OCI-LY3 (cell line): ENCODE results near the gene ZIC5.

ENCODE experiments used
- H2AFZ ChIP-seq: fragments of 200-600, 300-600 bp; shearing (Covaris generic); 2 replicates; pipeline ENCODE4 v1.6.0; 2014; ENCODE audit warnings: antibody characterized with exemption, low read depth, low read length
- H3K27ac ChIP-seq: fragments of 200-600, 300-600 bp; sonication (generic); 2 replicates; pipeline ENCODE4 v1.5.1; 2014; ENCODE audit warnings: mild to moderate bottlenecking, low read length, moderate library complexity, mixed read lengths
- H3K27me3 ChIP-seq: fragments of 200-600, 300-600 bp; sonication (generic); 2 replicates; pipeline ENCODE4 v1.6.1; 2014; ENCODE audit warnings: low read depth, low read length, mixed read lengths
- H3K36me3 ChIP-seq: fragments of 200-600, 300-600 bp; sonication (generic); replicated peaks from 2 replicates; pipeline ENCODE3; 2014; ENCODE audit warnings: low read depth, low read length, mixed read lengths
- H3K4me1 ChIP-seq: fragments of 300-600, 200-600 bp; sonication (generic); 2 replicates; pipeline ENCODE4 v1.6.1; 2014; ENCODE audit warnings: low read length, mixed read lengths
- H3K4me2 ChIP-seq: fragments of 200-600, 300-600 bp; sonication (generic); 2 replicates; pipeline ENCODE4 v1.6.1; 2014; ENCODE audit warnings: low read length, mixed read lengths
- H3K4me3 ChIP-seq: fragments of 300-600, 200-600 bp; sonication (generic); 2 replicates; pipeline ENCODE4 v1.5.1; 2014; ENCODE audit warnings: antibody characterized with exemption, mild to moderate bottlenecking, low read length, moderate library complexity
- H3K79me2 ChIP-seq: fragments of 300-600, 200-600 bp; shearing (Covaris generic); 2 replicates; pipeline ENCODE4 v1.6.1; 2014; ENCODE audit warnings: mild to moderate bottlenecking, low read length, mixed read lengths
- H3K9ac ChIP-seq: fragments of 300-600, 200-600 bp; shearing (Covaris generic); 2 replicates; pipeline ENCODE4 v1.6.0; 2014; ENCODE audit warnings: mild to moderate bottlenecking, low read length, moderate library complexity
- H3K9me3 ChIP-seq: fragments of 200-600, 300-600 bp; shearing (Covaris generic); 2 replicates; pipeline ENCODE4 v1.6.1; 2014; ENCODE audit warnings: low read length, mixed read lengths; ENCODE audit not compliant: insufficient read depth
- H4K20me1 ChIP-seq: fragments of 200-600, 300-600 bp; sonication (generic); 2 replicates; pipeline ENCODE4 v1.6.1; 2016; ENCODE audit warnings: low read length, mixed read lengths; ENCODE audit not compliant: insufficient read depth
- CTCF ChIP-seq: fragments of 200-600, 300-600 bp; sonication (generic); IDR thresholded peaks from 2 replicates; pipeline ENCODE4 v1.5.1; 2014; ENCODE audit warnings: antibody characterized with exemption, low read length, low read depth
- EZH2phosphoT487 ChIP-seq: fragments of 200-600 bp; shearing (Covaris generic); IDR thresholded peaks from 2 replicates; pipeline ENCODE4 v1.6.1; 2018; ENCODE audit warnings: antibody characterized with exemption, mixed run types, low read depth

ZIC5 gene

GRCh38 chr13:99997702-99998214 lies 26.2 kb upstream of the ZIC5 start:
- Histone ChIP-seq H4K20me1 (no peaks in the 10 kb centered on the region), H3K79me2 (no peaks in the 10 kb centered on the region), H3K27me3 (peaks cover 33% of the 10 kb centered on the region), H3K4me2 (no peak overlapping the region), H3K4me3 (no peak overlapping the region), H3K4me1 (peaks cover 12% of the 10 kb centered on the region), H3K36me3 (no peaks in the 10 kb centered on the region), H3K27ac (no peak overlapping the region), H2AFZ (no peak overlapping the region), H3K9ac (no peak overlapping the region), H3K9me3 (no peaks in the 10 kb centered on the region)
- TF ChIP-seq CTCF (no peak), EZH2phosphoT487 (no peak)

GRCh38 chr13:99996381-99996973 lies 24.9 kb upstream of the ZIC5 start:
- Histone ChIP-seq H2AFZ (no peak overlapping the region), H3K9me3 (no peaks in the 10 kb centered on the region), H3K79me2 (no peaks in the 10 kb centered on the region), H4K20me1 (no peaks in the 10 kb centered on the region), H3K36me3 (no peaks in the 10 kb centered on the region), H3K27me3 (peaks cover 33% of the 10 kb centered on the region), H3K4me1 (peaks cover 15% of the 10 kb centered on the region), H3K9ac (no peak overlapping the region), H3K4me3 (no peak overlapping the region), H3K4me2 (no peak overlapping the region), H3K27ac (no peak overlapping the region)
- TF ChIP-seq EZH2phosphoT487, result no peak
- TF ChIP-seq CTCF, result no peak

GRCh38 chr13:99995589-99996380 lies 24.2 kb upstream of the ZIC5 start:
- H3K79me2 ChIP-seq, result no peaks in the 10 kb centered on the region
- H3K4me2 ChIP-seq, result peak overlapping the region; percentile 51
- TF ChIP-seq EZH2phosphoT487 (peak; percentile 56), CTCF (no peak)
- no peak overlapping the region for H3K27ac ChIP-seq
- H3K27me3 ChIP-seq, result peaks cover 33% of the 10 kb centered on the region
- H4K20me1 ChIP-seq, result no peaks in the 10 kb centered on the region
- H3K9ac ChIP-seq, result no peak overlapping the region
- H3K4me3 ChIP-seq, result peak overlapping the region; percentile 65
- H2AFZ ChIP-seq, result no peak overlapping the region
- no peaks in the 10 kb centered on the region for H3K9me3 ChIP-seq
- H3K4me1 ChIP-seq, result peaks cover 12% of the 10 kb centered on the region
- no peaks in the 10 kb centered on the region for H3K36me3 ChIP-seq

- Histone ChIP-seq H3K9ac (no peak overlapping the region), H3K4me2 (peak overlapping the region; percentile 51), H2AFZ (no peak overlapping the region), H3K36me3 (no peaks in the 10 kb centered on the region), H3K27ac (no peak overlapping the region), H3K27me3 (peaks cover 33% of the 10 kb centered on the region), H3K9me3 (no peaks in the 10 kb centered on the region), H4K20me1 (no peaks in the 10 kb centered on the region), H3K79me2 (no peaks in the 10 kb centered on the region), H3K4me3 (peak overlapping the region; percentile 65), H3K4me1 (peaks cover 12% of the 10 kb centered on the region)
- TF ChIP-seq EZH2phosphoT487 (no peak), CTCF (no peak)
Measured at GRCh38 chr13:99995104-99995588, 23.6 kb upstream of the ZIC5 start.
